ENCODE measurements around the gene SFXN5. TPM values are rescaled to one million over a fixed set of nuclear protein-coding genes. Genes with fewer than 3 reads are reported as not detected.

The SFXN5 gene
- total RNA-seq, 1 experiment from 2014 or later: 27.8 TPM

- DNase-seq (ENCODE audit: low read depth, low spot score) (no peak), ATAC-seq (no peak)
- H3K4me3 ChIP-seq (ENCODE audit: low read depth in 2 of 2, low read length in 2 of 2): no peak overlapping the region
- no peaks in the 10 kb centered on the region for H3K4me1 ChIP-seq (ENCODE audit: control insufficient read depth, insufficient read depth, low read length)
- H3K9me3 ChIP-seq (ENCODE audit: control insufficient read depth, insufficient read depth, low read depth, low read length): no peaks in the 10 kb centered on the region
- no peak overlapping the region for H3K27ac ChIP-seq (ENCODE audit: low read length)
- intact Hi-C loops (cut with micrococcal nuclease; ENCODE audit: unreplicated experiment): no loop called here
- no peaks in the 10 kb centered on the region for H3K36me3 ChIP-seq (ENCODE audit: control insufficient read depth, insufficient read depth, low read length)
- CTCF ChIA-PET: interaction anchor here (2.4 kb wide), 1 partner anchor 58 kb away, joined by 7 read pairs; no protein-coding TSS in a partner anchor
- no peaks in the 10 kb centered on the region for H3K27me3 ChIP-seq (ENCODE audit: control insufficient read depth, insufficient read depth, low read length)
- no TSS peak for BruUV-seq (replicated peaks)
- TF ChIP-seq SIN3A (IDR thresholded peaks at IDR 0.05; ENCODE audit: borderline replicate concordance, insufficient read depth, low read depth, low read length) (no peak), REST (IDR thresholded peaks at IDR 0.05; ENCODE audit: insufficient read depth in 1 of 2, low read depth in 2 of 2, low read length in 1 of 2) (no peak), POLR2AphosphoS5 (IDR thresholded peaks at IDR 0.05; ENCODE audit: low read depth, low read length) (no peak), TCF7L2 (IDR thresholded peaks at IDR 0.05; ENCODE audit: low read depth, low read length) (no peak)
- TF ChIP-seq, protein P1, sequence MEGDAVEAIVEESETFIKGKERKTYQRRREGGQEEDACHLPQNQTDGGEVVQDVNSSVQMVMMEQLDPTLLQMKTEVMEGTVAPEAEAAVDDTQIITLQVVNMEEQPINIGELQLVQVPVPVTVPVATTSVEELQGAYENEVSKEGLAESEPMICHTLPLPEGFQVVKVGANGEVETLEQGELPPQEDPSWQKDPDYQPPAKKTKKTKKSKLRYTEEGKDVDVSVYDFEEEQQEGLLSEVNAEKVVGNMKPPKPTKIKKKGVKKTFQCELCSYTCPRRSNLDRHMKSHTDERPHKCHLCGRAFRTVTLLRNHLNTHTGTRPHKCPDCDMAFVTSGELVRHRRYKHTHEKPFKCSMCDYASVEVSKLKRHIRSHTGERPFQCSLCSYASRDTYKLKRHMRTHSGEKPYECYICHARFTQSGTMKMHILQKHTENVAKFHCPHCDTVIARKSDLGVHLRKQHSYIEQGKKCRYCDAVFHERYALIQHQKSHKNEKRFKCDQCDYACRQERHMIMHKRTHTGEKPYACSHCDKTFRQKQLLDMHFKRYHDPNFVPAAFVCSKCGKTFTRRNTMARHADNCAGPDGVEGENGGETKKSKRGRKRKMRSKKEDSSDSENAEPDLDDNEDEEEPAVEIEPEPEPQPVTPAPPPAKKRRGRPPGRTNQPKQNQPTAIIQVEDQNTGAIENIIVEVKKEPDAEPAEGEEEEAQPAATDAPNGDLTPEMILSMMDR (IDR thresholded peaks at IDR 0.05): no peak
- POLR2A ChIA-PET: no interaction called here
- in situ Hi-C loops (cut with HindIII; ENCODE audit: low pct_unique_long_range_greater_than_20kb, low sequenced_read_pairs): no loop called here
Observed at GRCh38 chr2:72950558-72951255, 120.8 kb downstream of the SFXN5 start.

DNA sequence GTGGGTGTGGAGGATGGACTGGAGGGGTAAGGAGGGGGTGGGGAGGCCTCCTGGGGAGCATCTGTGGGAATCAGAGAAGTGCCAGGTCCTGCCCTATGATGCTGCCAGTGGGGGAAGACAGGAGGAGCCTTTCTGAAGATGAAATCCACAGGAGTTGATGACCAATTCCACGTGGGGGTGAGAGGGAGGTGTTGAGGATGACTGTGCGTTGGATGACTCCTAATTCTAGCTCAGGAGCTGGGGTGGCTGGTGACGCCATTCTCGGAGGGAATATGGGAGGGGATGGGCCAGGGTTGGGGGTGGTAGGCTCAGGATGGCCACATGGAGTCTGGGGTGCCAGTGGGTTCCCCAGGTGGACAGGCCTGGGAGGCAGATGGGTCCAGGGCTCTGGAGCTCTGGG is 121.9 kb downstream of the SFXN5 start:
- Histone ChIP-seq H3K27me3 (ENCODE audit: control insufficient read depth, insufficient read depth, low read length) (no peaks in the 10 kb centered on the region), H3K4me1 (ENCODE audit: control insufficient read depth, insufficient read depth, low read length) (no peaks in the 10 kb centered on the region), H3K4me3 (ENCODE audit: low read depth in 2 of 2, low read length in 2 of 2) (no peak overlapping the region), H3K36me3 (ENCODE audit: control insufficient read depth, insufficient read depth, low read length) (no peaks in the 10 kb centered on the region), H3K27ac (ENCODE audit: low read length) (no peak overlapping the region), H3K9me3 (ENCODE audit: control insufficient read depth, insufficient read depth, low read depth, low read length) (no peaks in the 10 kb centered on the region)
- no peak for DNase-seq (ENCODE audit: low read depth, low spot score)
- no TSS peak for BruUV-seq (replicated peaks)
- TF ChIP-seq POLR2AphosphoS5 (IDR thresholded peaks at IDR 0.05; ENCODE audit: low read depth, low read length) (no peak), SIN3A (IDR thresholded peaks at IDR 0.05; ENCODE audit: borderline replicate concordance, insufficient read depth, low read depth, low read length) (no peak), TCF7L2 (IDR thresholded peaks at IDR 0.05; ENCODE audit: low read depth, low read length) (no peak), REST (IDR thresholded peaks at IDR 0.05; ENCODE audit: insufficient read depth in 1 of 2, low read depth in 2 of 2, low read length in 1 of 2) (no peak)
- TF ChIP-seq, protein P1 (IDR thresholded peaks at IDR 0.05): no peak
- CTCF ChIA-PET: no interaction called here
- intact Hi-C loops (cut with micrococcal nuclease; ENCODE audit: unreplicated experiment): no loop called here
- in situ Hi-C loops (cut with HindIII; ENCODE audit: low pct_unique_long_range_greater_than_20kb, low sequenced_read_pairs): no loop called here
- ATAC-seq: no peak
- POLR2A ChIA-PET: no interaction called here

Data from Panc1 (cell line).